ENCODE measurements around the gene CAMK2N2.

DNA sequence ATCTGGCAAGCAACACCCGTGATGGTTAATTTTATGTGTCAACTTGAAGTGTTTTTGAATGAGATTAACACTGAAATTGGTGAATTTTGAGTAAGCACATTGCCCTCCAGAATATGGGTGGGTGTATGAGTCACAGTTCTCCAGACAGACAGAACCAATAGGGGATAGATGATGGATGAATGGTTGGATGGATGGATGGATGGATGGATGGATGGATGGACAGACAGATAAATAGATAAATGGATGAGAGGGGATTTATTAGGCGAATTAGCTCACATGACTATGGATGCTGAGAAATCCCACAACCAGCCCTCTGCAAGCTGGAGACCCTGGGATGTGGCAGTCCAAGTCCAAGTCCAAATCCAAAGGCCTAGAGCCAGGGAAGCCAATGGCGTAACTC, 37.4 kb downstream of the CAMK2N2 start:
- TF ChIP-seq, protein P1, sequence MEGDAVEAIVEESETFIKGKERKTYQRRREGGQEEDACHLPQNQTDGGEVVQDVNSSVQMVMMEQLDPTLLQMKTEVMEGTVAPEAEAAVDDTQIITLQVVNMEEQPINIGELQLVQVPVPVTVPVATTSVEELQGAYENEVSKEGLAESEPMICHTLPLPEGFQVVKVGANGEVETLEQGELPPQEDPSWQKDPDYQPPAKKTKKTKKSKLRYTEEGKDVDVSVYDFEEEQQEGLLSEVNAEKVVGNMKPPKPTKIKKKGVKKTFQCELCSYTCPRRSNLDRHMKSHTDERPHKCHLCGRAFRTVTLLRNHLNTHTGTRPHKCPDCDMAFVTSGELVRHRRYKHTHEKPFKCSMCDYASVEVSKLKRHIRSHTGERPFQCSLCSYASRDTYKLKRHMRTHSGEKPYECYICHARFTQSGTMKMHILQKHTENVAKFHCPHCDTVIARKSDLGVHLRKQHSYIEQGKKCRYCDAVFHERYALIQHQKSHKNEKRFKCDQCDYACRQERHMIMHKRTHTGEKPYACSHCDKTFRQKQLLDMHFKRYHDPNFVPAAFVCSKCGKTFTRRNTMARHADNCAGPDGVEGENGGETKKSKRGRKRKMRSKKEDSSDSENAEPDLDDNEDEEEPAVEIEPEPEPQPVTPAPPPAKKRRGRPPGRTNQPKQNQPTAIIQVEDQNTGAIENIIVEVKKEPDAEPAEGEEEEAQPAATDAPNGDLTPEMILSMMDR (IDR thresholded peaks at IDR 0.05): no peak
- no peak for TF ChIP-seq POLR2A (IDR thresholded peaks at IDR 0.05)
